Lower lobe of right lung (tissue), 2 donors: ENCODE data around the gene DIO1. TPM values are rescaled to one million over a fixed set of nuclear protein-coding genes. Genes with fewer than 3 reads are reported as not detected.

Experiments
- ATAC-seq, 2 donors: fragments of 200-7000 bp; cut with Tn5 transposase; one replicate each; pipeline ENCODE4 v1.9.1; 2020 to 2022; ENCODE audit warnings: mild to moderate bottlenecking in 2 of 2, moderate library complexity in 2 of 2
- DNase-seq: peaks from one replicate; pipeline ENCODE4 v3.0.0-alpha.2; 2020
- H3K27ac ChIP-seq: fragments of 200-600 bp; one replicate; pipeline ENCODE4 v1.8.0; 2022
- H3K27me3 ChIP-seq: fragments of 200-600 bp; one replicate; pipeline ENCODE4 v1.8.0; 2022; ENCODE audit warnings: low read depth
- H3K36me3 ChIP-seq: fragments of 200-600 bp; one replicate; pipeline ENCODE4 v1.8.0; 2022; ENCODE audit warnings: mild to moderate bottlenecking
- H3K4me1 ChIP-seq: fragments of 200-600 bp; one replicate; pipeline ENCODE4 v1.8.0; 2022
- H3K4me3 ChIP-seq: fragments of 200-600 bp; one replicate; pipeline ENCODE4 v1.8.0; 2022; ENCODE audit warnings: mild to moderate bottlenecking
- H3K9me3 ChIP-seq: fragments of 200-600 bp; one replicate; pipeline ENCODE4 v1.8.0; 2022
- CTCF ChIP-seq: fragments of 200-600 bp; IDR thresholded peaks from one replicate; pipeline ENCODE4 v1.8.0; 2022; ENCODE audit warnings: antibody characterized with exemption, mild to moderate bottlenecking
- intact Hi-C: fragments of 100-400 bp; cut with DNase I; formaldehyde crosslinking; loops from one replicate; pipeline ENCODE4 v1.11.0; 2022
- total RNA-seq: library from RNA; stranded (reverse); fragmentation: NEBNext Ultra II Directional; extraction: Animal tissue kit (Norgen Biotek cat#: 25700); gene quantifications from one replicate; pipeline ENCODE4 v1.2.1, GENCODE V29; 2021
- donor health status: DM: no; HTN: yes; CAD: no; lungs with severe emphysema.

The DIO1 gene
- total RNA-seq, 1 donor from 2014 or later = not detected

GRCh38 chr1:53919675-53920066 lies 25.7 kb downstream of the DIO1 start:
- intact Hi-C loops = no loop called here
- H3K9me3 ChIP-seq = no peaks in the 10 kb centered on the region
- H3K4me1 ChIP-seq = no peaks in the 10 kb centered on the region
- H3K4me3 ChIP-seq = no peak overlapping the region
- no peak for TF ChIP-seq CTCF
- ATAC-seq (no peak), DNase-seq (no peak)
- H3K36me3 ChIP-seq = peaks cover 50% of the 10 kb centered on the region
- H3K27me3 ChIP-seq = no peaks in the 10 kb centered on the region
- no peak overlapping the region for H3K27ac ChIP-seq

- TF ChIP-seq CTCF = no peak
- DNase-seq = no peak
- H3K27me3 ChIP-seq = no peaks in the 10 kb centered on the region
- H3K9me3 ChIP-seq = no peaks in the 10 kb centered on the region
- H3K27ac ChIP-seq = no peak overlapping the region
- no peaks in the 10 kb centered on the region for H3K4me1 ChIP-seq
- intact Hi-C loops = no loop called here
- H3K4me3 ChIP-seq = no peak overlapping the region
- no peak for ATAC-seq
- H3K36me3 ChIP-seq = peaks cover 39% of the 10 kb centered on the region
Observed at GRCh38 chr1:53927376-53927881, 33.4 kb downstream of the DIO1 start.

GRCh38 chr1:53929246-53929960 lies 35.4 kb downstream of the DIO1 start:
- H3K27ac ChIP-seq = no peak overlapping the region
- no peaks in the 10 kb centered on the region for H3K4me1 ChIP-seq
- no peaks in the 10 kb centered on the region for H3K9me3 ChIP-seq
- no peak overlapping the region for H3K4me3 ChIP-seq
- DNase-seq (no peak), ATAC-seq (no peak)
- no peak for TF ChIP-seq CTCF
- intact Hi-C loops = no loop called here
- no peaks in the 10 kb centered on the region for H3K27me3 ChIP-seq
- H3K36me3 ChIP-seq = peaks cover 26% of the 10 kb centered on the region

- H3K4me1 ChIP-seq = no peaks in the 10 kb centered on the region
- no peak for ATAC-seq
- DNase-seq = no peak
- H3K27me3 ChIP-seq = no peaks in the 10 kb centered on the region
- no peak for TF ChIP-seq CTCF
- intact Hi-C loops = no loop called here
- H3K36me3 ChIP-seq = peaks cover 29% of the 10 kb centered on the region
- no peaks in the 10 kb centered on the region for H3K9me3 ChIP-seq
- no peak overlapping the region for H3K27ac ChIP-seq
- no peak overlapping the region for H3K4me3 ChIP-seq
Observed at GRCh38 chr1:53930932-53931331, 36.9 kb downstream of the DIO1 start.

GRCh38 chr1:53931523-53931922 lies 37.5 kb downstream of the DIO1 start:
- H3K4me1 ChIP-seq = no peaks in the 10 kb centered on the region
- H3K4me3 ChIP-seq = no peak overlapping the region
- H3K9me3 ChIP-seq = no peaks in the 10 kb centered on the region
- DNase-seq (no peak), ATAC-seq (no peak)
- intact Hi-C loops = no loop called here
- no peak for TF ChIP-seq CTCF
- H3K36me3 ChIP-seq = peaks cover 34% of the 10 kb centered on the region
- H3K27ac ChIP-seq = no peak overlapping the region
- H3K27me3 ChIP-seq = no peaks in the 10 kb centered on the region
